Peyer's patch (tissue), 4 donors: ENCODE measurements around the gene RAB27B.

Experiments used
- CTCF ChIP-seq, 6 experiments: fragments of 450-650 bp in 4 of 6; fragments of 200-600 bp in 2 of 6; sonication (generic) in 1 of 6; IDR thresholded peaks; one replicate each; pipeline ENCODE4 v1.5.1; 2017 to 2019; ENCODE audit warnings: antibody characterized with exemption in 6 of 6, mild to moderate bottlenecking in 3 of 6, moderate library complexity in 1 of 6
- POLR2A ChIP-seq, 2 donors: fragments of 450-650 bp; IDR thresholded peaks; one replicate each; pipeline ENCODE4 v1.5.1; 2017; ENCODE audit warnings: antibody characterized with exemption in 2 of 2, mild to moderate bottlenecking in 2 of 2, moderate library complexity in 2 of 2

GRCh38 chr18:54880395-54881105, 52.3 kb downstream of the RAB27B start:
- no peak for TF ChIP-seq CTCF (IDR thresholded peaks at IDR 0.05)
- TF ChIP-seq POLR2A (IDR thresholded peaks at IDR 0.05) = no peak
